ENCODE data around the gene TMEM33. TPM values are rescaled to one million over a fixed set of nuclear protein-coding genes. Genes with fewer than 3 reads are reported as not detected.

Gene TMEM33
- total RNA-seq, 1 experiment from 2014 or later: 55.5 TPM

GRCh38 chr4:41939016-41939626 lies 3.9 kb downstream of the TMEM33 start:
- DNase-seq (ENCODE audit: low read depth): no peak

GRCh38 chr4:41940834-41941233 lies 5.6 kb downstream of the TMEM33 start:
- DNase-seq (ENCODE audit: low read depth): no peak

- DNase-seq (ENCODE audit: low read depth): no peak
These were observed 8.3 kb downstream of the TMEM33 start for GRCh38 chr4:41943506-41943905.

GRCh38 chr4:41944089-41944488 lies 8.9 kb downstream of the TMEM33 start:
- DNase-seq (ENCODE audit: low read depth): no peak

GRCh38 chr4:41949531-41949930 lies 14.3 kb downstream of the TMEM33 start:
- DNase-seq (ENCODE audit: low read depth): no peak

- DNase-seq (ENCODE audit: low read depth): peak; percentile 20
These were observed 22.4 kb downstream of the TMEM33 start for GRCh38 chr4:41957634-41958033.

- DNase-seq (ENCODE audit: low read depth): peak; percentile 19
These were observed 27.9 kb downstream of the TMEM33 start for GRCh38 chr4:41963105-41963504.

GRCh38 chr4:41964401-41964800 lies 29.2 kb downstream of the TMEM33 start:
- no peak for DNase-seq (ENCODE audit: low read depth)

GRCh38 chr4:41967392-41967791 lies 32.2 kb downstream of the TMEM33 start:
- DNase-seq (ENCODE audit: low read depth): no peak

GRCh38 chr4:41969671-41970070 lies 34.4 kb downstream of the TMEM33 start:
- DNase-seq (ENCODE audit: low read depth): no peak

GRCh38 chr4:41975341-41975740 lies 40.1 kb downstream of the TMEM33 start:
- no peak for DNase-seq (ENCODE audit: low read depth)

GRCh38 chr4:41976775-41977516 lies 41.7 kb downstream of the TMEM33 start:
- no peak for DNase-seq (ENCODE audit: low read depth)

- peak; percentile 19 for DNase-seq (ENCODE audit: low read depth)
These were observed 42.5 kb downstream of the TMEM33 start for GRCh38 chr4:41977709-41978108.

GRCh38 chr4:41981456-41981855 lies 46.2 kb downstream of the TMEM33 start, which contains the start of gene DCAF4L1:
Gene DCAF4L1, plus strand, starts transcription at chr4:41981756. Its CDS starts 37 bp downstream, at chr4:41981793.
- no peak for DNase-seq (ENCODE audit: low read depth)

- no peak for DNase-seq (ENCODE audit: low read depth)
These were observed 47.5 kb downstream of the TMEM33 start for GRCh38 chr4:41982716-41983115.

GRCh38 chr4:41985151-41985550 lies 49.9 kb downstream of the TMEM33 start:
- no peak for DNase-seq (ENCODE audit: low read depth)

GRCh38 chr4:41989994-41990364 lies 54.8 kb downstream of the TMEM33 start:
- no peak for DNase-seq (ENCODE audit: low read depth)

- DNase-seq (ENCODE audit: low read depth): peak; percentile 92
These were observed 55.3 kb downstream of the TMEM33 start, which contains the start of gene SLC30A9 for GRCh38 chr4:41990365-41991111. Gene SLC30A9, plus strand, starts transcription at chr4:41990530. Its CDS starts 122 bp downstream, at chr4:41990652.

GRCh38 chr4:41991916-41992767 lies 56.9 kb downstream of the TMEM33 start:
- peak; percentile 19 for DNase-seq (ENCODE audit: low read depth)

- DNase-seq (ENCODE audit: low read depth): no peak
These were observed 58.0 kb downstream of the TMEM33 start for GRCh38 chr4:41992967-41993857.

All from RPMI7951 (cell line).